LNCaP clone FGC (cell line): ENCODE measurements around the gene BZW2.

Source experiments
- DNase-seq: peaks from one replicate; pipeline ENCODE4 v3.0.0-alpha.2; 2011; ENCODE audit warnings: low read depth
- H3K4me3 ChIP-seq: 2 replicates; pipeline ENCODE4 v1.5.1; 2011; ENCODE audit warnings: mild to moderate bottlenecking, low read depth, low read length, control low read depth
- TF ChIP-seq, protein P1 (sequence below): IDR thresholded peaks from 2 replicates; pipeline ENCODE4 v1.5.1; 2012; ENCODE audit warnings: mild to moderate bottlenecking; ENCODE audit not compliant: control insufficient read depth, insufficient read depth; ENCODE audit errors: extremely low read depth

The BZW2 gene

DNA sequence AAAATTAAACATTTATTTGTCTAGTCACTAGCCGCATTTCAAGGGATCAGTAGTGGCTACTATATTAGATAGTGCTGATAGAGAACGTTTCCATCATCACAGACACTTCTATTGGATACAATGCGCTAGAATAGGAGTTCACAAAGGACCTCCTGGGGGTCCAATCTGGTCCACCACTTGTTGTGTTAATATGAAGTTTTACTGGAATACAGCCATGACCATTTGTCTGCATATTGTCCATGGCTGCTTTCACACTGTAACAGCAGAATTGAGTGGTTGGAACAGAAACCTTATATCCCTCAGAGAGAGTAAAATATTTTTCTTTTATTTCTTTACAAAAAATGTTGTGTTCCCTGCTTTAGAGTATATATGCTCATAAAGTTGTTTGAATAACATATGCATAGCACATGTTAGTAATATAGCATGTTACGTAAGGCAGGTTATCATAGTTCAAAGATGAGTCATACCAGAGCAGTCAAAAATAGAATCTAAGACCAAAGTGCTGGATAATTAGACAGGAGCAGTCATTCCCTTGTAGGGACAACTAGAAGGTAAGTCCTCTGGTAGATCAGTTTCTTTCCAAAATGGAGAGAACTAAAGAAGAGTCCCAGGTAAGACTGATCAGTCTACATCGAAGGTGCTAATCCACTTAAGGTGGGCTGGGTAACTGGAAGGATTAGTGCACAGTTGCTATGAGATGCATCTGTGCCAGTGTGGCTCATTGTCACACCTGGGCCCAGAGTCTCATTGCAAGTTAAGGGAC is 14.9 kb downstream of the BZW2 start:
- TF ChIP-seq, protein P1, sequence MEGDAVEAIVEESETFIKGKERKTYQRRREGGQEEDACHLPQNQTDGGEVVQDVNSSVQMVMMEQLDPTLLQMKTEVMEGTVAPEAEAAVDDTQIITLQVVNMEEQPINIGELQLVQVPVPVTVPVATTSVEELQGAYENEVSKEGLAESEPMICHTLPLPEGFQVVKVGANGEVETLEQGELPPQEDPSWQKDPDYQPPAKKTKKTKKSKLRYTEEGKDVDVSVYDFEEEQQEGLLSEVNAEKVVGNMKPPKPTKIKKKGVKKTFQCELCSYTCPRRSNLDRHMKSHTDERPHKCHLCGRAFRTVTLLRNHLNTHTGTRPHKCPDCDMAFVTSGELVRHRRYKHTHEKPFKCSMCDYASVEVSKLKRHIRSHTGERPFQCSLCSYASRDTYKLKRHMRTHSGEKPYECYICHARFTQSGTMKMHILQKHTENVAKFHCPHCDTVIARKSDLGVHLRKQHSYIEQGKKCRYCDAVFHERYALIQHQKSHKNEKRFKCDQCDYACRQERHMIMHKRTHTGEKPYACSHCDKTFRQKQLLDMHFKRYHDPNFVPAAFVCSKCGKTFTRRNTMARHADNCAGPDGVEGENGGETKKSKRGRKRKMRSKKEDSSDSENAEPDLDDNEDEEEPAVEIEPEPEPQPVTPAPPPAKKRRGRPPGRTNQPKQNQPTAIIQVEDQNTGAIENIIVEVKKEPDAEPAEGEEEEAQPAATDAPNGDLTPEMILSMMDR, result no peak
- no peak for DNase-seq
- H3K4me3 ChIP-seq, result no peak overlapping the region

DNA sequence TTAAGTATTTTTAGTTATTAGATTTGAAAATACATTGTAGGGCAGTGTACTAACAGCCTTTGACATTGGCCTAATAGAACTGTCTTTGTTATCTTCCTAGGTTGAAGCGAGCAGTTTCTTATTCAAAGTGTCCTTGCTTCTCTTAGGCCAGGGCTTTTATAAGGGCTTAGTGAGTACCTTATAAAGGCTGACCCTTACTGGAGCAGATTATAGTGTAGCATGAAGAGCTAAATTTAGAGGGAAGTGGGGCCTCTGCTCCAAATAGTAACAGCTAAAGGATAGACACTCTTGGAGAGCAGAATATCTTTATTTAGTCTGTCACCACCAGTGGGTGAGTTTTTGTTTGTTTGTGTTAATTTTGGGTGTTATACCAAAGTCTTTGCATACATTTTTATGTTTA is 15.9 kb downstream of the BZW2 start:
- H3K4me3 ChIP-seq, result no peak overlapping the region
- no peak for DNase-seq
- TF ChIP-seq, protein P1, result no peak

DNA sequence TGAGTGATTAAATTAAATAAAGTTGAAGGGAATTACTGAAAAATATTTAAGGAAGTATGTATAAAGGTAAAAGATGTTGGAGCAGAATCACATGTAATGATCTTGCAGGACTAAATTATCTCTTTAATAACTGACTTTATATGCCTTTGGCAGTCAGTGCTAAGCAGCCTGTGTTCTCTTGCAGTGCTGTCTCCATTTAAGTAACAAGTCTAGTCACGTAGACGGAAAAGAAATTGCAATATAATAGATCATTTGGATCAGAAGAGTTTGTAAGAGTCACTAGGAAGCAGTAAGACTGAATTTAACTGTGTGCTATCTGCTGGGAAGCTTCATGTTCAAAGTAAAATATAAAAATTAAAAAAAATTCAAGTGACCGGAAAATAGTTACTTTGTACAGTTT is 21.4 kb downstream of the BZW2 start:
- TF ChIP-seq, protein P1, result no peak
- DNase-seq, result no peak
- no peak overlapping the region for H3K4me3 ChIP-seq

DNA sequence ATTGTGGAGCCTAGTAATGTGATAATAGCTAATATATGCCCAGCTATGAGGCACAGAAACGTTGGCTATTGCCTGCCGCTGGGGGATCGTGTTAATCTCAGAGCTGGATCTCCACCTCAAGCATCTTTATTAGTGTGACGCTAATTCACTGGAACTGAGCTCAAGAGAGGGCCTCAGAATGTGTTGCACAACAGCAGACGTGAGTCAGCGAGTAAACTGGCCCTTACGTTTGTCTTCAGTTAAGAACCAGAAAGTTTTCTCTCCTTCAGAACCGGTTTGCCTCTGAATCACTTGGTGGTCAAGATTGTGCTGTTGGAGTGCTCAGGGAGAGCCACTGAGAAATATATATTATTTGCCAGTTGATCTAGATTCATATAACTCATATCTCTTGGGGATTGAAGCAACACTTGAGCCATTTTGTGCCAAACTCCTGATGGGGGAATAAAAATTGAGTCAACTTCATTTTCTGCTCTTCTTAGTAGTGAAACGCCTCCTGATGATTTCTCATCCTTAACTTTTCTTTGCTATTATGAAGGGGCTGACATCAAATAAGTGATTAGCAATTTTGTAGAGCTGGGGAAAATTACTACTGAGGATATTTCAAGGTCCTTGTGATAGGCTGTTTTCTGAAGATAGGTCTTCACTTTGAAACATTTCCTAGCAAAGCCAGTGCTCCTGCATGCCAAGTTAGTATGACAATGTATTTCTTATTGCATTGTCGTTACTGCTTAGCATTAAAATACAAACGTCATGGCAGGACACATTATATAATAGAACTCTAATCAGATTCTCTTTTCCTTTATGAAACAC is 22.3 kb downstream of the BZW2 start:
- H3K4me3 ChIP-seq, result no peak overlapping the region
- TF ChIP-seq, protein P1, result 0 out of 2 replicates have a peak, but pooled peaks have one; percentile 7
- peak; percentile 92 for DNase-seq

DNA sequence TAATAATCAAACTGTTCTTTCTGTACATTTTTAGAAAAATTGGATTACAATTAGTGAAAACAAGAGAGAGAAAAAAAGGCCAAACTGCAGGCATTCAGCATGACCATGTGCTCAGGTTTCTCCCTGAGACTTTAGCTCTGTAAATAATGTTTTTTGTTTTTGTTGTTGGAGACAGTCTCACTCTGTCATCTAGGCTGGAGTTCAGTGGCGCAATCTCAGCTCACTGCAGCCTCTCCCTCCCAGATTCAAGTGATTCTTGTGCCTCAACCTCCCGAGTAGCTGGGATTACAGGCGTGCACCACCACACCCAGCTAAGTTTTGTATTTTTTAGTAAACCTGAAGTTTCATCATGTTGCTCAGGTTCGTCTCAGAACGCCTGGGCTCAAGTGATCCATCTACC is 23.0 kb downstream of the BZW2 start:
- no peak for DNase-seq
- no peak overlapping the region for H3K4me3 ChIP-seq
- TF ChIP-seq, protein P1, result no peak

DNA sequence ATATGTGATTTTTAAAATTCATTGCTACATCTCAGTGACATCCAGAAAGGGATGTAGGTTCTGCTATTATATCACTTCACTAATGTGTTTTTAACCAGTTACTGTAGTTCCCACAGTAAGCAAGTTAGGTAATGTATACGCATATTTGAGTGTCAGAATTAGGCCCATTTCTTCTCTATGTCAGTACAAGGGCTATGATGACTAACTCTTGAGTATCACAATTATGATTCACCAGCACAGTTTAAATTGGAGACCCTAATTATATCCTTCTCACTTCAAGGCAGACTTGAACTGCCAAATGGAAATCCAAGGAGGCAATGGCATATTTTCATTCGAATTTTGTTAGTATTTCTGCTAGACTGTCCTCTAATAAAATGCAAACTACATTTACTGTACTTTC is 23.6 kb downstream of the BZW2 start:
- TF ChIP-seq, protein P1, result no peak
- H3K4me3 ChIP-seq, result no peak overlapping the region
- no peak for DNase-seq

DNA sequence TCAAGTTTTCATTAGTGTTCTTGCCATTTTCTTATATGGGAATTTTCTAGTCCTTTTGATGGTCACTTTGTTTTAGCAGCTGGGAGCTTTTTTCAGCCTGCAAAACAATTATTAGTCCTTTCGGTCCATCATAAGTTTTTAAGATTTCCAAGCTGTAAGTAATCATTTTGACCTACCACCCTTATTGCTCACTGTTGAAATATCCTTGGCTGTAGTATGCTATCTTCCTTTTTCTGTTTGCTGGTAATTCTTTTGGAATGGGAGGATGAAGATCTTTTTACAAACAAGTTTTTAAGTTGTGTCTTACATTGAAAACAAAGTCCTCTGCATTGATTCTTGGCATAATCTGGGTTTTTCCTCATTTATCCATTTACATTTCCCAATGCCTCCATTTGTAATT is 24.0 kb downstream of the BZW2 start:
- TF ChIP-seq, protein P1, result no peak
- no peak overlapping the region for H3K4me3 ChIP-seq
- no peak for DNase-seq
